Measurements from ENCODE around the gene NEK6. TPM values are rescaled to one million over a fixed set of nuclear protein-coding genes. Genes with fewer than 3 reads are reported as not detected.

Gene NEK6
- total RNA-seq: 17.0 TPM
- polyA plus RNA-seq: 1 to 10 TPM; 3.5 to 6.6 (median 3.7) TPM

GRCh38 chr9:124257844-124258606 lies at the start of gene NEK6:
NEK6 (plus strand) TSS chr9:124257949; CDS start chr9:124301965, 44,016 bp downstream.
- Histone ChIP-seq H3K36me3 (ENCODE audit: control insufficient read depth, insufficient read depth, low read length) (no peaks in the 10 kb centered on the region), H3K4me3 (ENCODE audit: low read depth, low read length) (peak within 1 kb of the TSS; percentile 64), H3K27me3 (ENCODE audit: control insufficient read depth, insufficient read depth, low read length) (no peaks in the 10 kb centered on the region), H3K27ac (ENCODE audit: insufficient read depth, low read length, poor library complexity, severe bottlenecking) (no peak within 1 kb of the TSS), H3K4me1 (ENCODE audit: control insufficient read depth, insufficient read depth, low read length, poor library complexity, severe bottlenecking) (peaks cover 17% of the 10 kb centered on the region), H3K9me3 (ENCODE audit: control insufficient read depth in 2 of 2, low read length in 2 of 2) (no peaks in the 10 kb centered on the region)
- peak in 2 of 3 donors; percentile 25 to 37 for DNase-seq
- Mint-ChIP-seq H3K27ac (peak within 1 kb of the TSS in 2 of 3 donors; percentile 83 to 90), H3K9me3 (peaks cover 0 to 2% (median 0%) of the 10 kb centered on the region in 7 donors), H3K4me3 (peak within 1 kb of the TSS; percentile 92 to 95 (median 93)), H3K4me1 (peaks cover 10 to 44% (median 23%) of the 10 kb centered on the region in 4 donors), H3K27me3 (peaks cover 23% of the 10 kb centered on the region), H3K36me3 (no peaks in the 10 kb centered on the region)
- peak; percentile 54 to 57 for ATAC-seq (ENCODE audit: low read depth in 2 of 2)

GRCh38 chr9:124208571-124208970 lies 49.2 kb upstream of the NEK6 start:
- Histone ChIP-seq H3K9me3 (ENCODE audit: control insufficient read depth in 2 of 2, low read length in 2 of 2) (no peaks in the 10 kb centered on the region), H3K4me1 (ENCODE audit: control insufficient read depth, insufficient read depth, low read length, poor library complexity, severe bottlenecking) (peaks cover 11% of the 10 kb centered on the region), H3K36me3 (ENCODE audit: control insufficient read depth, insufficient read depth, low read length) (no peaks in the 10 kb centered on the region), H3K27ac (ENCODE audit: insufficient read depth, low read length, poor library complexity, severe bottlenecking) (no peak overlapping the region), H3K27me3 (ENCODE audit: control insufficient read depth, insufficient read depth, low read length) (no peaks in the 10 kb centered on the region), H3K4me3 (ENCODE audit: low read depth, low read length) (peak overlapping the region; percentile 24)
- H3K27ac Mint-ChIP-seq: peak overlapping the region in 1 of 3 donors; percentile 72
- H3K9me3 Mint-ChIP-seq: peaks cover 0 to 5% (median 0%) of the 10 kb centered on the region in 7 donors
- ATAC-seq (ENCODE audit: low read depth in 2 of 2) (no peak), DNase-seq (peak in 1 of 3 donors; percentile 70)
- H3K4me1 Mint-ChIP-seq: peaks cover 10 to 34% (median 17%) of the 10 kb centered on the region in 4 donors
- H3K4me3 Mint-ChIP-seq: peak overlapping the region in 2 of 4 donors; percentile 1 to 62
- no peaks in the 10 kb centered on the region for H3K27me3 Mint-ChIP-seq
- H3K36me3 Mint-ChIP-seq: no peaks in the 10 kb centered on the region

- H3K9me3 Mint-ChIP-seq: peaks cover 0 to 5% (median 0%) of the 10 kb centered on the region in 7 donors
- ATAC-seq (ENCODE audit: low read depth in 2 of 2) (no peak), DNase-seq (no peak)
- H3K4me1 ChIP-seq (ENCODE audit: control insufficient read depth, insufficient read depth, low read length, poor library complexity, severe bottlenecking): peaks cover 13% of the 10 kb centered on the region
- H3K27me3 ChIP-seq (ENCODE audit: control insufficient read depth, insufficient read depth, low read length): no peaks in the 10 kb centered on the region
- H3K36me3 Mint-ChIP-seq: no peaks in the 10 kb centered on the region
- no peaks in the 10 kb centered on the region for H3K27me3 Mint-ChIP-seq
- no peaks in the 10 kb centered on the region for H3K9me3 ChIP-seq (ENCODE audit: control insufficient read depth in 2 of 2, low read length in 2 of 2)
- H3K4me3 Mint-ChIP-seq: peak overlapping the region in 2 of 4 donors; percentile 1 to 62
- no peak overlapping the region for H3K27ac ChIP-seq (ENCODE audit: insufficient read depth, low read length, poor library complexity, severe bottlenecking)
- peak overlapping the region in 1 of 3 donors; percentile 79 for H3K27ac Mint-ChIP-seq
- H3K36me3 ChIP-seq (ENCODE audit: control insufficient read depth, insufficient read depth, low read length): no peaks in the 10 kb centered on the region
- H3K4me1 Mint-ChIP-seq: peaks cover 5 to 35% (median 14%) of the 10 kb centered on the region in 4 donors
- H3K4me3 ChIP-seq (ENCODE audit: low read depth, low read length): no peak overlapping the region
Observed at GRCh38 chr9:124209279-124209678, 48.5 kb upstream of the NEK6 start.

GRCh38 chr9:124209774-124210173 lies 48.0 kb upstream of the NEK6 start:
- H3K36me3 Mint-ChIP-seq: no peaks in the 10 kb centered on the region
- no peaks in the 10 kb centered on the region for H3K27me3 ChIP-seq (ENCODE audit: control insufficient read depth, insufficient read depth, low read length)
- H3K9me3 ChIP-seq (ENCODE audit: control insufficient read depth in 2 of 2, low read length in 2 of 2): no peaks in the 10 kb centered on the region
- no peaks in the 10 kb centered on the region for H3K27me3 Mint-ChIP-seq
- peaks cover 5 to 37% (median 15%) of the 10 kb centered on the region in 4 donors for H3K4me1 Mint-ChIP-seq
- H3K36me3 ChIP-seq (ENCODE audit: control insufficient read depth, insufficient read depth, low read length): no peaks in the 10 kb centered on the region
- H3K4me1 ChIP-seq (ENCODE audit: control insufficient read depth, insufficient read depth, low read length, poor library complexity, severe bottlenecking): peaks cover 16% of the 10 kb centered on the region
- H3K4me3 Mint-ChIP-seq: peak overlapping the region in 1 of 4 donors; percentile 1
- H3K9me3 Mint-ChIP-seq: peaks cover 0 to 5% (median 0%) of the 10 kb centered on the region in 7 donors
- ATAC-seq (ENCODE audit: low read depth in 2 of 2) (no peak), DNase-seq (no peak)
- no peak overlapping the region for H3K4me3 ChIP-seq (ENCODE audit: low read depth, low read length)
- H3K27ac ChIP-seq (ENCODE audit: insufficient read depth, low read length, poor library complexity, severe bottlenecking): no peak overlapping the region
- no peak overlapping the region for H3K27ac Mint-ChIP-seq

GRCh38 chr9:124210697-124211096 lies 47.1 kb upstream of the NEK6 start:
- H3K4me3 Mint-ChIP-seq: peak overlapping the region in 1 of 4 donors; percentile 38
- ATAC-seq (ENCODE audit: low read depth in 2 of 2) (peak; percentile 22 to 28), DNase-seq (no peak)
- Histone ChIP-seq H3K9me3 (ENCODE audit: control insufficient read depth in 2 of 2, low read length in 2 of 2) (no peaks in the 10 kb centered on the region), H3K36me3 (ENCODE audit: control insufficient read depth, insufficient read depth, low read length) (no peaks in the 10 kb centered on the region), H3K27ac (ENCODE audit: insufficient read depth, low read length, poor library complexity, severe bottlenecking) (no peak overlapping the region), H3K4me3 (ENCODE audit: low read depth, low read length) (no peak overlapping the region), H3K4me1 (ENCODE audit: control insufficient read depth, insufficient read depth, low read length, poor library complexity, severe bottlenecking) (peaks cover 24% of the 10 kb centered on the region), H3K27me3 (ENCODE audit: control insufficient read depth, insufficient read depth, low read length) (no peaks in the 10 kb centered on the region)
- peaks cover 5 to 45% (median 15%) of the 10 kb centered on the region in 4 donors for H3K4me1 Mint-ChIP-seq
- H3K27ac Mint-ChIP-seq: peak overlapping the region in 1 of 3 donors; percentile 40
- no peaks in the 10 kb centered on the region for H3K27me3 Mint-ChIP-seq
- H3K9me3 Mint-ChIP-seq: peaks cover 0 to 5% (median 0%) of the 10 kb centered on the region in 7 donors
- no peaks in the 10 kb centered on the region for H3K36me3 Mint-ChIP-seq

GRCh38 chr9:124212381-124213050 lies 45.2 kb upstream of the NEK6 start:
- no peak for ATAC-seq (ENCODE audit: low read depth in 2 of 2)
- DNase-seq: no peak
- Mint-ChIP-seq H3K36me3 (no peaks in the 10 kb centered on the region), H3K27ac (no peak overlapping the region), H3K27me3 (no peaks in the 10 kb centered on the region), H3K4me1 (peaks cover 0 to 54% (median 26%) of the 10 kb centered on the region in 4 donors), H3K9me3 (no peaks in the 10 kb centered on the region), H3K4me3 (no peak overlapping the region)
- Histone ChIP-seq H3K36me3 (ENCODE audit: control insufficient read depth, insufficient read depth, low read length) (no peaks in the 10 kb centered on the region), H3K27ac (ENCODE audit: insufficient read depth, low read length, poor library complexity, severe bottlenecking) (no peak overlapping the region), H3K4me1 (ENCODE audit: control insufficient read depth, insufficient read depth, low read length, poor library complexity, severe bottlenecking) (peaks cover 42% of the 10 kb centered on the region), H3K4me3 (ENCODE audit: low read depth, low read length) (no peak overlapping the region), H3K9me3 (ENCODE audit: control insufficient read depth in 2 of 2, low read length in 2 of 2) (no peaks in the 10 kb centered on the region), H3K27me3 (ENCODE audit: control insufficient read depth, insufficient read depth, low read length) (no peaks in the 10 kb centered on the region)

GRCh38 chr9:124213396-124213795 lies 44.4 kb upstream of the NEK6 start:
- no peak overlapping the region for H3K4me3 ChIP-seq (ENCODE audit: low read depth, low read length)
- no peaks in the 10 kb centered on the region for H3K36me3 ChIP-seq (ENCODE audit: control insufficient read depth, insufficient read depth, low read length)
- Mint-ChIP-seq H3K36me3 (no peaks in the 10 kb centered on the region), H3K27ac (no peak overlapping the region), H3K27me3 (no peaks in the 10 kb centered on the region), H3K9me3 (peaks cover 0 to 2% (median 0%) of the 10 kb centered on the region in 7 donors), H3K4me3 (no peak overlapping the region), H3K4me1 (peaks cover 0 to 58% (median 29%) of the 10 kb centered on the region in 4 donors)
- no peaks in the 10 kb centered on the region for H3K9me3 ChIP-seq (ENCODE audit: control insufficient read depth in 2 of 2, low read length in 2 of 2)
- DNase-seq (no peak), ATAC-seq (ENCODE audit: low read depth in 2 of 2) (no peak)
- H3K27ac ChIP-seq (ENCODE audit: insufficient read depth, low read length, poor library complexity, severe bottlenecking): no peak overlapping the region
- H3K27me3 ChIP-seq (ENCODE audit: control insufficient read depth, insufficient read depth, low read length): no peaks in the 10 kb centered on the region
- peaks cover 47% of the 10 kb centered on the region for H3K4me1 ChIP-seq (ENCODE audit: control insufficient read depth, insufficient read depth, low read length, poor library complexity, severe bottlenecking)
